ENCODE results near the gene TACC3.

GRCh38 chr4:1735215-1735614 lies 13.9 kb downstream of the TACC3 start:
- no peak for TF ChIP-seq CTCF (IDR thresholded peaks at IDR 0.05)
- no peak for TF ChIP-seq POLR2AphosphoS5 (IDR thresholded peaks at IDR 0.05; ENCODE audit: low read depth, low read length)

Data from Panc1 (cell line).